ENCODE measurements around the gene YBX2.
"Not testable (repeated sequence)": the region's sequence is repeated elsewhere in the genome, so short reads cannot be mapped to it uniquely, and the experiment has no call there.

Gene YBX2

DNA sequence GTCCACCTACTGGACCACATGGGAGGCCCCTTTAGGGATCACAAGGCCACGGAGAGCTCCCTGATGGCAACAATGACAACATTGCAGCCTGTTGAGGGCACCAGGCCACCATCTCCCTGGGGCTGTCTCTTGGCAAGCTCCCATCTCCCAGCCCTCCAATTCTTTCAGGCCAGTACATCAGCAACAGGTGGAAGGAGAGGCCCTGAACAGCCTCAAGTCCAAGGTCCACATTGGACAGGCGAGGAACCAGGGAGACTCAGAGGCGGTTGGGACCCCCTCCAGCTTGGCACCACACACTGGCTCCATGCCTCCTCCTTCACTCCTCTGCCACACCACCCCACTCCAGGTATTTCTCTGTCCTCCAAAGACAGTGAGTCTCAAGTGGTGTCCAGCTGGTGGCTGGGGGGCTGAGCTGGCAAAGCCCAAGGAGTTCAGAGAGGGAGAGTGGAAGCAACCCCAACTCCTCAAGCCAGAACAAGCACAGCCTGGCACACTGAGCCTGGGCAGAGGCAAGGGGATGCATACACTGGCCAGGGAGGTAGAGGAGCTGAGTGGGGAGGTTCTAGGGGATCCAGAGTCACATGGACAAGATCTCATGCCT is 40.6 kb upstream of the YBX2 start:
- DNase-seq (ENCODE audit: low read depth) = no peak
- TF ChIP-seq, protein P1, sequence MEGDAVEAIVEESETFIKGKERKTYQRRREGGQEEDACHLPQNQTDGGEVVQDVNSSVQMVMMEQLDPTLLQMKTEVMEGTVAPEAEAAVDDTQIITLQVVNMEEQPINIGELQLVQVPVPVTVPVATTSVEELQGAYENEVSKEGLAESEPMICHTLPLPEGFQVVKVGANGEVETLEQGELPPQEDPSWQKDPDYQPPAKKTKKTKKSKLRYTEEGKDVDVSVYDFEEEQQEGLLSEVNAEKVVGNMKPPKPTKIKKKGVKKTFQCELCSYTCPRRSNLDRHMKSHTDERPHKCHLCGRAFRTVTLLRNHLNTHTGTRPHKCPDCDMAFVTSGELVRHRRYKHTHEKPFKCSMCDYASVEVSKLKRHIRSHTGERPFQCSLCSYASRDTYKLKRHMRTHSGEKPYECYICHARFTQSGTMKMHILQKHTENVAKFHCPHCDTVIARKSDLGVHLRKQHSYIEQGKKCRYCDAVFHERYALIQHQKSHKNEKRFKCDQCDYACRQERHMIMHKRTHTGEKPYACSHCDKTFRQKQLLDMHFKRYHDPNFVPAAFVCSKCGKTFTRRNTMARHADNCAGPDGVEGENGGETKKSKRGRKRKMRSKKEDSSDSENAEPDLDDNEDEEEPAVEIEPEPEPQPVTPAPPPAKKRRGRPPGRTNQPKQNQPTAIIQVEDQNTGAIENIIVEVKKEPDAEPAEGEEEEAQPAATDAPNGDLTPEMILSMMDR (IDR thresholded peaks at IDR 0.05; ENCODE audit: low read depth, low read length, missing control alignments) = no peak
- in situ Hi-C loops (cut with HindIII; ENCODE audit: low sequenced_read_pairs) = no loop called here
- H3K4me3 ChIP-seq (ENCODE audit: low read depth, low read length) = no peak overlapping the region

GRCh38 chr17:7332600-7333069 is 38.2 kb upstream of the YBX2 start:
- in situ Hi-C loops (cut with HindIII; ENCODE audit: low sequenced_read_pairs); DNase-seq (ENCODE audit: low read depth); H3K4me3 ChIP-seq (ENCODE audit: low read depth, low read length): not testable (repeated sequence)

GRCh38 chr17:7332111-7332510 is 37.7 kb upstream of the YBX2 start:
- TF ChIP-seq, protein P1 (IDR thresholded peaks at IDR 0.05; ENCODE audit: low read depth, low read length, missing control alignments) = no peak
- no peak overlapping the region for H3K4me3 ChIP-seq (ENCODE audit: low read depth, low read length)
- in situ Hi-C loops (cut with HindIII; ENCODE audit: low sequenced_read_pairs) = no loop called here
- DNase-seq (ENCODE audit: low read depth) = no peak

GRCh38 chr17:7330638-7331015 is 36.2 kb upstream of the YBX2 start:
- in situ Hi-C loops (cut with HindIII; ENCODE audit: low sequenced_read_pairs) = no loop called here
- no peak for DNase-seq (ENCODE audit: low read depth)
- TF ChIP-seq, protein P1 (IDR thresholded peaks at IDR 0.05; ENCODE audit: low read depth, low read length, missing control alignments) = no peak
- peak overlapping the region; percentile 62 for H3K4me3 ChIP-seq (ENCODE audit: low read depth, low read length)

GRCh38 chr17:7329997-7330637 is 35.7 kb upstream of the YBX2 start:
- in situ Hi-C loops (cut with HindIII; ENCODE audit: low sequenced_read_pairs) = no loop called here
- TF ChIP-seq, protein P1 (IDR thresholded peaks at IDR 0.05; ENCODE audit: low read depth, low read length, missing control alignments) = no peak
- peak overlapping the region; percentile 62 for H3K4me3 ChIP-seq (ENCODE audit: low read depth, low read length)
- DNase-seq (ENCODE audit: low read depth) = no peak

- peak overlapping the region; percentile 62 for H3K4me3 ChIP-seq (ENCODE audit: low read depth, low read length)
- TF ChIP-seq, protein P1 (IDR thresholded peaks at IDR 0.05; ENCODE audit: low read depth, low read length, missing control alignments) = no peak
- in situ Hi-C loops (cut with HindIII; ENCODE audit: low sequenced_read_pairs) = no loop called here
- DNase-seq (ENCODE audit: low read depth) = peak; percentile 97
These were observed 35.0 kb upstream of the YBX2 start for GRCh38 chr17:7329374-7329996.

- TF ChIP-seq, protein P1 (IDR thresholded peaks at IDR 0.05; ENCODE audit: low read depth, low read length, missing control alignments) = peak; percentile 11
- no peak for DNase-seq (ENCODE audit: low read depth)
- in situ Hi-C loops (cut with HindIII; ENCODE audit: low sequenced_read_pairs) = no loop called here
- H3K4me3 ChIP-seq (ENCODE audit: low read depth, low read length) = peak within 1 kb of the TSS; percentile 62
These were observed 34.5 kb upstream of the YBX2 start, which contains the start of gene NEURL4 for GRCh38 chr17:7328840-7329373. NEURL4 (minus strand) TSS chr17:7329335; CDS start chr17:7329312, 23 bp downstream.
